ENCODE data around the gene RXRA.

The RXRA gene

DNA sequence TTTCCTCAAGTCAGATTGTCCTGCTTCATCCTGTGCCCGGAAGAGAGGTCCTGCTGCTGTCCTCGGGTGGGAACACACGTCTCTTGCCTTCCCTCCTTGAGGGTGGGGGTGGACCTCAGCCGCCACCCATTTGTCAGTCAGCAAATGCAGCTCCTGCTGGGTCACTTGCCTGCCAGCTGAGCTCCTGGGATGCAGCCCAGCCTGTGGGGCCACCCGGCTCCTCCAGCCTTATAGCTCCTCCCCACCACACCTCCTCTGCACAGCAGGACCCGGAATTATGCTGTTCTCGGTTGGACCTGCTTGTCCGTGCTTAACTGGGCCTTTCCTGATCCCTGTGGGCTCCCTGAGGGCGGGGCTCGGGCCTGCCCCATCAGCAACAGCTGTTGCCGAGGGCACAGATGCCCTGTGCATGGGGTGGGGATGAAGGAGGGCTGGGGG is 52.7 kb downstream of the RXRA start:
- no peak for DNase-seq
- TF ChIP-seq POLR2A (IDR thresholded peaks at IDR 0.05; ENCODE audit: low read length) (no peak), GATA1 (IDR thresholded peaks at IDR 0.05; ENCODE audit: low read depth, low read length) (no peak)

GRCh38 chr9:134379831-134380365 is 53.6 kb downstream of the RXRA start:
- no peak for DNase-seq
- TF ChIP-seq GATA1 (IDR thresholded peaks at IDR 0.05; ENCODE audit: low read depth, low read length) = no peak
- no peak for TF ChIP-seq POLR2A (IDR thresholded peaks at IDR 0.05; ENCODE audit: low read length)

DNA sequence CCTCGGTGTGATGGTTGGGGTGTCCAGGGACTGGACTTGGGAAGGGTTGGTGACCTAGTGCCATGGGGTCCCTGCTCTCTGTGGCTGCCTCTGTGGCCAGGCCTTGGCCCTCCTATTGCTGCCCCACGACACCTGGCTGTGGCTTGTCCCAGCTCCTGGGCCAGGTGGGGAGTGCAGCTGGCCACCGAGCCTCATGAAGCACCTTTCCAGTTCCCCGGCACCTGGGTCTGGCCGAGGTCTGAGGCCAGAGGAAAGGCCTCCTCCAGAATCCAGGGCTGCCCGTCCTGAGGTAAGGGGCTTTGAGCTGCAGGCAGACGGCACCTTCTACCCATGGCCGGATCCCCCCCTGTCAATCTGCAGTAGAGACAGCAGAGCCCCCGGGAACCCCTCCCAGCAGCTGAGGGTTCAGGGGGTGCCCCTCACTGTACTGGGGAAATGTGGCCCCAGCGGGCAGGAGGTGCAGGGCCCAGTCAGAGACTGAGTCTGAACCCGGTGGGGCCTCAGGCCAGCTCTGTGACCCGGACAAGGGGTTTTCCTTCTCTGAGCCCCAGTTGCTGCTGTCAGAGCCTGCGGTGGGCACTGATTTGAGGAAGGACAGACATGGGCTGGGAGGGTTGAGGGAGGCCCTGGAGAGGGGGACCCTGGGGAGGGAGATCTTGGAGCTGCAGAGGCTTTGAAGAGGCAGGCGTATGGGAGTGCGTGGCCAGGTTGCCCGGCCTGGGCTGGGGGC is 54.5 kb downstream of the RXRA start:
- no peak for TF ChIP-seq GATA1 (IDR thresholded peaks at IDR 0.05; ENCODE audit: low read depth, low read length)
- no peak for TF ChIP-seq POLR2A (IDR thresholded peaks at IDR 0.05; ENCODE audit: low read length)
- DNase-seq = no peak

- no peak for DNase-seq
- TF ChIP-seq GATA1 (IDR thresholded peaks at IDR 0.05; ENCODE audit: low read depth, low read length) = no peak
- TF ChIP-seq POLR2A (IDR thresholded peaks at IDR 0.05; ENCODE audit: low read length) = no peak
Measured at GRCh38 chr9:134381272-134381661, 55.0 kb downstream of the RXRA start.

DNA sequence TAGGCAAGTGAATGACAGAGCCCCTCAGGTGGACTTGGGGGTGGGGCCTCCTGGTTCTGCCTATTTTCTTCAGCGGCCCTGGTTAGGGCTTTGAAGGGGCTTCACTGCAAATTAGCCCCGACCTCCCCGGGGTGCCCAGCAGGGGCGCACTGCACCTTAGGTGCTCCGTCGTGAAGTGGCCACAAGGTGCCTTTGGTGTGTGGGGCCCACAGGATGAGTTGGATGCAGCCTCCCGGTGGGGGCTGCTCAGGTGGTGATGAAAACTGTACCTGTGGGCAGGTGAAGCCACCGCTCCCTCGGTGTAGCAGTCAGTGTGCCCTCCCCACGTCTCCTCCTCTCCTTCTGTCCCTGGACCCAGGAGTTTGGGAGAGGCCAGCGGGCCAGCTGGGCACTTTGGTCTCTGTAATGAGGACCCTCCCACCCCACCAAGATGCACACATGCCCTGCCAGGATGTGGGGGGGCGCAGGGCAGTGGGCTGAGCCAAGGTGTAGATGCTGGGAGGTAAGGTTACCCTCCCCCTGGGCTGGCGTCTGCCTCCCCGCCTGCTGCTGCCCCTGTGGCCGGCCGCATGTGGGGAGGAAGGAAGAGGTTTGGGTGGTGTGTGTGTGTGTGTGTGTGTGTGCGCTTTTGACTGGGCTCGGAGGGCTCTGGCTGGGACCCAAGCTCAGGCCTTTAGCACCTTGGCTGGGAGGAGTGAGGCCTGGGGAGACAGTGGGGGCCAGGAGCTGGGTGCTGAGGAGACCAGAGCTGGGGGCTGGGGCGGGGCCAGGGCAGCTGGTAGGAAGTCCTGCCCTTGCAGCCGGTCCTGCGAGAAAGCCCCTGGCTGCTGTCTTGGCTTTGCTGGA is 55.6 kb downstream of the RXRA start:
- TF ChIP-seq GATA1 (IDR thresholded peaks at IDR 0.05; ENCODE audit: low read depth, low read length) (no peak), POLR2A (IDR thresholded peaks at IDR 0.05; ENCODE audit: low read length) (no peak)
- peak; percentile 31 to 39 for DNase-seq

GRCh38 chr9:134382733-134383132 is 56.5 kb downstream of the RXRA start:
- DNase-seq = no peak
- TF ChIP-seq POLR2A (IDR thresholded peaks at IDR 0.05; ENCODE audit: low read length) (no peak), GATA1 (IDR thresholded peaks at IDR 0.05; ENCODE audit: low read depth, low read length) (no peak)

GRCh38 chr9:134383148-134383547 is 56.9 kb downstream of the RXRA start:
- TF ChIP-seq POLR2A (IDR thresholded peaks at IDR 0.05; ENCODE audit: low read length) (no peak), GATA1 (IDR thresholded peaks at IDR 0.05; ENCODE audit: low read depth, low read length) (no peak)
- no peak for DNase-seq

DNA sequence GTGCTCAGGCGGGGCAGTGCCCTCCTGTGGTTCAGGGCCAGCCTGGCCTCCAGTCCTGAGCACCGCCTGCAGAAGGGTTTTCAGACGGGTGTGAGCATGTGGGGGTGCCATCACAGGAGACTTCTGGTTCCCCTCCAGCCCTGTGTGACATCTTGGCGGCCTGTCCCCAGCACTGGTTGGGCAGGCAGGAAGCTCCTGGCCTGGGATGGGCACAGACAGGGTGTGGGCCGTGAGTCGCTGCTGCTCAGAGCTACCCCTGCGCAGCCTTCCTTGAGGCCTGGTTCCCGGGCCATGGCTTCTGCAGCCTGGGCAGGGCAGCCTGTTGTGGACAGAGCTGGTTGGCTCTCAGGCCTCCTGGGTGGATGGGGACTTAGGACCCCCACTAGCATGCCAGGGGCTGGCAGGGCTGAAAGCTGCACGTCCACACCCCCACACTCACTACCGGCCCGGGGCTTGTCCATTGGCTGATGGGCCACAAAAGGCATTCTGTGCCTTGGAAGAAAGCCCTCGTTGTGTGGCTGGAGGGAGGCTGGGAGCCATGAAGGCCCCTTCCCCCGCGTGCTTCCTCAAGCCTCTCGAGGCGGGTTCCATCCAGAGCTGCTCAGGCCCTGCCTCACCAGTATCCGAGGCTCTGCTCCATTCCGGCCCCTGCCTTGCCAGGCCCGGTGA is 58.7 kb downstream of the RXRA start:
- TF ChIP-seq POLR2A (IDR thresholded peaks at IDR 0.05; ENCODE audit: low read length) = no peak
- TF ChIP-seq GATA1 (IDR thresholded peaks at IDR 0.05; ENCODE audit: low read depth, low read length) = no peak
- no peak for DNase-seq

GRCh38 chr9:134385915-134386314 is 59.7 kb downstream of the RXRA start:
- no peak for DNase-seq
- TF ChIP-seq GATA1 (IDR thresholded peaks at IDR 0.05; ENCODE audit: low read depth, low read length) (no peak), POLR2A (IDR thresholded peaks at IDR 0.05; ENCODE audit: low read length) (no peak)

- no peak for DNase-seq
- TF ChIP-seq GATA1 (IDR thresholded peaks at IDR 0.05; ENCODE audit: low read depth, low read length) (no peak), POLR2A (IDR thresholded peaks at IDR 0.05; ENCODE audit: low read length) (no peak)
Measured at GRCh38 chr9:134386951-134387831, 60.9 kb downstream of the RXRA start.

DNA sequence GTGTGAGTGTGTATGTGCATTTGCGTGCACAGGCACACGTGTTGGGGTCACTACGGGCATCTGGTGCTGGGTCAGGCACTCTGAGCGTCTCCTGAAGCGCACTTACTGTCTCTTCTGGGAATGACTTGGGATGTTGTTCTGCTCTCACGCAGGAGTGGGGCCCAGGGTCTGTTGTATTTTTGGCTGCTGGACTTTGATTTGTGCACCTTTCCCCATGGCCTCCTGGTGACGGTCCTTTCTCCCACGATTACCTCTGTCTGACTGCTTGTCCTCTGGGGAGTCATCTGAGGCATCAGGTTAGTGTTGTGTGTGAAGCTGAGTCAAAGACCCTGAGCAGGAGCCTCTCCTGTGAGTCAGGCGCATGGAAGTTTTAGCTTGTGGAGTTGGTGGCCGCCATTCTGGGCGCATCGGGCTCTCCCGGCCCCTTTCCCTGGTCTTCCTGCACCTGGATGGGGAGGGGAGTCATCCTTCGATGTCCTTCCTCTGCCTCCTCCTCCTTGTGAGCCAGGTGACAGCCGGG is 62.1 kb downstream of the RXRA start:
- TF ChIP-seq GATA1 (IDR thresholded peaks at IDR 0.05; ENCODE audit: low read depth, low read length) (no peak), POLR2A (IDR thresholded peaks at IDR 0.05; ENCODE audit: low read length) (no peak)
- no peak for DNase-seq

DNA sequence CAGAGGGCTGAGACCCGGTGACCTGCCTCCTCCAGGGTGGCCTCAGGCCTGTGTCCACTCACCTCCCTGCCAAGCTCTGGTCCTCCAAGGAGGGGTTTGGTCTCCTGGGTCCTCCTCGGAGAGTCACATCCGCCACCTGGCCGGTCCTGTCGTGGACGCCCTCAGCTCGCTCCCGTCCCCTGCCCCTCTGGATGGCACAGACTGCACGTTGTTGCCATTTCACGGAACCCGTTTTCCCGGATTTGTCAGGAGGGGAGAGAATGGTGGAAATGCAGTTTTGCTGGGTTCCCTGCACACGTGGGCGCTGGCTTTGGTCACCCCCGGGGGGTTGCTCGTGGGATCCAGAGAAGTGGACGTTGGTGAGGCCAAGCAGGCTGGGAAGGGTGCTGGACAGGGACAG is 62.7 kb downstream of the RXRA start:
- TF ChIP-seq GATA1 (IDR thresholded peaks at IDR 0.05; ENCODE audit: low read depth, low read length) = no peak
- no peak for TF ChIP-seq POLR2A (IDR thresholded peaks at IDR 0.05; ENCODE audit: low read length)
- no peak for DNase-seq

GRCh38 chr9:134389642-134390041 is 63.4 kb downstream of the RXRA start:
- TF ChIP-seq GATA1 (IDR thresholded peaks at IDR 0.05; ENCODE audit: low read depth, low read length) = no peak
- TF ChIP-seq POLR2A (IDR thresholded peaks at IDR 0.05; ENCODE audit: low read length) = no peak

More at GRCh38 chr9:134389642-134390041, 63.4 kb downstream of the RXRA start:
- DNase-seq = no peak
